HG02970 (cell line): ENCODE measurements around the gene MYH9.

Experiments
- ATAC-seq: cut with Tn5 transposase; IDR thresholded peaks from one replicate; pipeline ENCODE4 v1.9.1; 2021; ENCODE audit warnings: mild to moderate bottlenecking, moderate library complexity, moderate number of reproducible peaks; ENCODE audit not compliant: unreplicated experiment, low FRiP score

MYH9 gene

GRCh38 chr22:36320553-36320952 is 67.2 kb downstream of the MYH9 start:
- no peak for ATAC-seq

GRCh38 chr22:36319595-36320497 is 67.9 kb downstream of the MYH9 start:
- no peak for ATAC-seq

GRCh38 chr22:36318442-36318841 is 69.3 kb downstream of the MYH9 start:
- ATAC-seq, result no peak

- ATAC-seq, result no peak
These were observed 70.0 kb downstream of the MYH9 start for GRCh38 chr22:36317658-36318271.

GRCh38 chr22:36316419-36316818 is 71.3 kb downstream of the MYH9 start:
- no peak for ATAC-seq

- no peak for ATAC-seq
These were observed 72.4 kb downstream of the MYH9 start for GRCh38 chr22:36315325-36315724.

- ATAC-seq, result no peak
These were observed 76.2 kb downstream of the MYH9 start for GRCh38 chr22:36311386-36312085.

- ATAC-seq, result no peak
These were observed 78.9 kb downstream of the MYH9 start for GRCh38 chr22:36308880-36309279.

- ATAC-seq, result no peak
These were observed 81.5 kb downstream of the MYH9 start for GRCh38 chr22:36306227-36306626.

GRCh38 chr22:36305813-36306212 is 82.0 kb downstream of the MYH9 start:
- no peak for ATAC-seq

- no peak for ATAC-seq
These were observed 83.3 kb downstream of the MYH9 start for GRCh38 chr22:36304429-36304828.

GRCh38 chr22:36303874-36304273 is 83.9 kb downstream of the MYH9 start:
- no peak for ATAC-seq

GRCh38 chr22:36303115-36303467 is 84.7 kb downstream of the MYH9 start:
- no peak for ATAC-seq

- ATAC-seq, result no peak
These were observed 85.2 kb downstream of the MYH9 start for GRCh38 chr22:36302439-36303114.

- ATAC-seq, result no peak
These were observed 85.9 kb downstream of the MYH9 start for GRCh38 chr22:36301851-36302250.

GRCh38 chr22:36301384-36301828 is 86.4 kb downstream of the MYH9 start:
- no peak for ATAC-seq

- no peak for ATAC-seq
These were observed 87.2 kb downstream of the MYH9 start for GRCh38 chr22:36300396-36301212.

GRCh38 chr22:36299911-36300310 is 87.9 kb downstream of the MYH9 start:
- no peak for ATAC-seq

- no peak for ATAC-seq
These were observed 88.5 kb downstream of the MYH9 start for GRCh38 chr22:36299295-36299694.

GRCh38 chr22:36298601-36299000 is 89.2 kb downstream of the MYH9 start:
- no peak for ATAC-seq
